ENCODE measurements around the gene SNAPC2. TPM values are rescaled to one million over a fixed set of nuclear protein-coding genes. Genes with fewer than 3 reads are reported as not detected.

SNAPC2 gene
- total and polyA plus RNA-seq, 2 of the 13 experiments (the other 11 are each of a cell fraction or from before 2014, with no cell fraction given): 10.2 to 12.7 TPM

DNA sequence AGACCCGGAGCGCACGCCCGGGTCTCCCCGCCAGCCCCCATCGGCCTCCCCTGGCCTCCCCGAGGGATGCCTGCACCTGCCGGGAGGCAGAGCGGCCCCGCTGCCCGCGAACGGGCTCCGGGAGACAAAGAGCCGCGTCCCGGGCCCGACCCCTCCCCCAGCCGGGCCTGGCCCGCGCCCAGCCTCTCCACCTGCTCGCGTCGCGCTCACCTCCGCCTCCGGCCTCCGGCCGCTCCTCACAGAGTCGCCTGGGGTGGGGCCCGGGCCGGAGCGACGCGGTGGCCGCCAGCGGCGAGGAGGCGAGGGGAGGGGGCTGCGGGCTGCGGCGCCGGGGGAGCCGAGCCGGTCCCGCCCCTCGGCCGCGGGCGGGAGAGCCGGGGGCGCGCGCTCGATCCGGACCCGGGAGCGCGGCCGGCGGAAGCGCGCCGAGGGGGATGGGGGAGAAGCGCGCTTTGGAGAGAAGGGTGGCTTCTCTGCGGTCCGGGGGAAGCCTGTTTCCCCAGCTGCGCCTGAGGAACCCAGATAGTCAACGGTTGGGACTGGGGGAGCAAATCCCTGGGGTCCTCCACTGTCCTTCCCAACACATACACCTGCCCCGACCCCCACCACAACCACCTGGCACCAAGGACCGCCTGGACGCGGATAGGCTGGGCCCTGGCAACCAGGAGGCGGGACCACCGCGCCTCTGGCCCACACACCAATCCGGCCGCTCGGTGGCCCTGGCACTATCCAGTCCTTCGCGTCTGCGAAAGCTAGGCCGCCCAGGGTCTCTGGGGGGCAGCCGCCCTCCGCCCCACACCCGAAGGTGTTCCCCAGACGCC lies 45.9 kb upstream of the SNAPC2 start, which contains the start of gene PRR36 (continued):
- TF ChIP-seq, protein P1, sequence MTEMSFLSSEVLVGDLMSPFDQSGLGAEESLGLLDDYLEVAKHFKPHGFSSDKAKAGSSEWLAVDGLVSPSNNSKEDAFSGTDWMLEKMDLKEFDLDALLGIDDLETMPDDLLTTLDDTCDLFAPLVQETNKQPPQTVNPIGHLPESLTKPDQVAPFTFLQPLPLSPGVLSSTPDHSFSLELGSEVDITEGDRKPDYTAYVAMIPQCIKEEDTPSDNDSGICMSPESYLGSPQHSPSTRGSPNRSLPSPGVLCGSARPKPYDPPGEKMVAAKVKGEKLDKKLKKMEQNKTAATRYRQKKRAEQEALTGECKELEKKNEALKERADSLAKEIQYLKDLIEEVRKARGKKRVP (CRISPR knock-in tag; IDR thresholded peaks at IDR 0.05): no peak
- TF ChIP-seq IRF2 (CRISPR knock-in tag; IDR thresholded peaks at IDR 0.05): no peak
- no peak for TF ChIP-seq FOXP1 (IDR thresholded peaks at IDR 0.05)
- no peak for TF ChIP-seq FOXP1 (CRISPR knock-in tag; IDR thresholded peaks at IDR 0.05)
- TF ChIP-seq MBD4 (IDR thresholded peaks at IDR 0.05; ENCODE audit: borderline replicate concordance, low read length): no peak
- TF ChIP-seq, protein P2, sequence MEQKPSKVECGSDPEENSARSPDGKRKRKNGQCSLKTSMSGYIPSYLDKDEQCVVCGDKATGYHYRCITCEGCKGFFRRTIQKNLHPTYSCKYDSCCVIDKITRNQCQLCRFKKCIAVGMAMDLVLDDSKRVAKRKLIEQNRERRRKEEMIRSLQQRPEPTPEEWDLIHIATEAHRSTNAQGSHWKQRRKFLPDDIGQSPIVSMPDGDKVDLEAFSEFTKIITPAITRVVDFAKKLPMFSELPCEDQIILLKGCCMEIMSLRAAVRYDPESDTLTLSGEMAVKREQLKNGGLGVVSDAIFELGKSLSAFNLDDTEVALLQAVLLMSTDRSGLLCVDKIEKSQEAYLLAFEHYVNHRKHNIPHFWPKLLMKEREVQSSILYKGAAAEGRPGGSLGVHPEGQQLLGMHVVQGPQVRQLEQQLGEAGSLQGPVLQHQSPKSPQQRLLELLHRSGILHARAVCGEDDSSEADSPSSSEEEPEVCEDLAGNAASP (CRISPR knock-in tag; IDR thresholded peaks at IDR 0.05; ENCODE audit: borderline replicate concordance): no peak
- TF ChIP-seq, protein P3, sequence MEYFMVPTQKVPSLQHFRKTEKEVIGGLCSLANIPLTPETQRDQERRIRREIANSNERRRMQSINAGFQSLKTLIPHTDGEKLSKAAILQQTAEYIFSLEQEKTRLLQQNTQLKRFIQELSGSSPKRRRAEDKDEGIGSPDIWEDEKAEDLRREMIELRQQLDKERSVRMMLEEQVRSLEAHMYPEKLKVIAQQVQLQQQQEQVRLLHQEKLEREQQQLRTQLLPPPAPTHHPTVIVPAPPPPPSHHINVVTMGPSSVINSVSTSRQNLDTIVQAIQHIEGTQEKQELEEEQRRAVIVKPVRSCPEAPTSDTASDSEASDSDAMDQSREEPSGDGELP (IDR thresholded peaks at IDR 0.05; ENCODE audit: borderline replicate concordance, low read depth): no peak; the same call in 1 of the 2 replicates
- TF ChIP-seq, protein P4, sequence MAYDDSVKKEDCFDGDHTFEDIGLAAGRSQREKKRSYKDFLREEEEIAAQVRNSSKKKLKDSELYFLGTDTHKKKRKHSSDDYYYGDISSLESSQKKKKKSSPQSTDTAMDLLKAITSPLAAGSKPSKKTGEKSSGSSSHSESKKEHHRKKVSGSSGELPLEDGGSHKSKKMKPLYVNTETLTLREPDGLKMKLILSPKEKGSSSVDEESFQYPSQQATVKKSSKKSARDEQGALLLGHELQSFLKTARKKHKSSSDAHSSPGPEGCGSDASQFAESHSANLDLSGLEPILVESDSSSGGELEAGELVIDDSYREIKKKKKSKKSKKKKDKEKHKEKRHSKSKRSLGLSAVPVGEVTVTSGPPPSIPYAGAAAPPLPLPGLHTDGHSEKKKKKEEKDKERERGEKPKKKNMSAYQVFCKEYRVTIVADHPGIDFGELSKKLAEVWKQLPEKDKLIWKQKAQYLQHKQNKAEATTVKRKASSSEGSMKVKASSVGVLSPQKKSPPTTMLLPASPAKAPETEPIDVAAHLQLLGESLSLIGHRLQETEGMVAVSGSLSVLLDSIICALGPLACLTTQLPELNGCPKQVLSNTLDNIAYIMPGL (CRISPR knock-in tag; IDR thresholded peaks at IDR 0.05; ENCODE audit: borderline replicate concordance in 1 of 2, low read depth in 1 of 2): 0 out of 4 replicates have a peak, but pooled peaks of 1 of the 2 experiments have one; percentile 32
- TF ChIP-seq ZNF264 (CRISPR knock-in tag; IDR thresholded peaks at IDR 0.05): no peak
- no peak for TF ChIP-seq MED8 (CRISPR knock-in tag; IDR thresholded peaks at IDR 0.05; ENCODE audit: insufficient replicate concordance)
- TF ChIP-seq ZNF75D (CRISPR knock-in tag; IDR thresholded peaks at IDR 0.05; ENCODE audit: borderline replicate concordance): no peak
- peak; percentile 33; the same call in 1 of the 2 replicates for TF ChIP-seq ZFX (CRISPR knock-in tag; IDR thresholded peaks at IDR 0.05; ENCODE audit: low read depth)
- TF ChIP-seq, protein P5, sequence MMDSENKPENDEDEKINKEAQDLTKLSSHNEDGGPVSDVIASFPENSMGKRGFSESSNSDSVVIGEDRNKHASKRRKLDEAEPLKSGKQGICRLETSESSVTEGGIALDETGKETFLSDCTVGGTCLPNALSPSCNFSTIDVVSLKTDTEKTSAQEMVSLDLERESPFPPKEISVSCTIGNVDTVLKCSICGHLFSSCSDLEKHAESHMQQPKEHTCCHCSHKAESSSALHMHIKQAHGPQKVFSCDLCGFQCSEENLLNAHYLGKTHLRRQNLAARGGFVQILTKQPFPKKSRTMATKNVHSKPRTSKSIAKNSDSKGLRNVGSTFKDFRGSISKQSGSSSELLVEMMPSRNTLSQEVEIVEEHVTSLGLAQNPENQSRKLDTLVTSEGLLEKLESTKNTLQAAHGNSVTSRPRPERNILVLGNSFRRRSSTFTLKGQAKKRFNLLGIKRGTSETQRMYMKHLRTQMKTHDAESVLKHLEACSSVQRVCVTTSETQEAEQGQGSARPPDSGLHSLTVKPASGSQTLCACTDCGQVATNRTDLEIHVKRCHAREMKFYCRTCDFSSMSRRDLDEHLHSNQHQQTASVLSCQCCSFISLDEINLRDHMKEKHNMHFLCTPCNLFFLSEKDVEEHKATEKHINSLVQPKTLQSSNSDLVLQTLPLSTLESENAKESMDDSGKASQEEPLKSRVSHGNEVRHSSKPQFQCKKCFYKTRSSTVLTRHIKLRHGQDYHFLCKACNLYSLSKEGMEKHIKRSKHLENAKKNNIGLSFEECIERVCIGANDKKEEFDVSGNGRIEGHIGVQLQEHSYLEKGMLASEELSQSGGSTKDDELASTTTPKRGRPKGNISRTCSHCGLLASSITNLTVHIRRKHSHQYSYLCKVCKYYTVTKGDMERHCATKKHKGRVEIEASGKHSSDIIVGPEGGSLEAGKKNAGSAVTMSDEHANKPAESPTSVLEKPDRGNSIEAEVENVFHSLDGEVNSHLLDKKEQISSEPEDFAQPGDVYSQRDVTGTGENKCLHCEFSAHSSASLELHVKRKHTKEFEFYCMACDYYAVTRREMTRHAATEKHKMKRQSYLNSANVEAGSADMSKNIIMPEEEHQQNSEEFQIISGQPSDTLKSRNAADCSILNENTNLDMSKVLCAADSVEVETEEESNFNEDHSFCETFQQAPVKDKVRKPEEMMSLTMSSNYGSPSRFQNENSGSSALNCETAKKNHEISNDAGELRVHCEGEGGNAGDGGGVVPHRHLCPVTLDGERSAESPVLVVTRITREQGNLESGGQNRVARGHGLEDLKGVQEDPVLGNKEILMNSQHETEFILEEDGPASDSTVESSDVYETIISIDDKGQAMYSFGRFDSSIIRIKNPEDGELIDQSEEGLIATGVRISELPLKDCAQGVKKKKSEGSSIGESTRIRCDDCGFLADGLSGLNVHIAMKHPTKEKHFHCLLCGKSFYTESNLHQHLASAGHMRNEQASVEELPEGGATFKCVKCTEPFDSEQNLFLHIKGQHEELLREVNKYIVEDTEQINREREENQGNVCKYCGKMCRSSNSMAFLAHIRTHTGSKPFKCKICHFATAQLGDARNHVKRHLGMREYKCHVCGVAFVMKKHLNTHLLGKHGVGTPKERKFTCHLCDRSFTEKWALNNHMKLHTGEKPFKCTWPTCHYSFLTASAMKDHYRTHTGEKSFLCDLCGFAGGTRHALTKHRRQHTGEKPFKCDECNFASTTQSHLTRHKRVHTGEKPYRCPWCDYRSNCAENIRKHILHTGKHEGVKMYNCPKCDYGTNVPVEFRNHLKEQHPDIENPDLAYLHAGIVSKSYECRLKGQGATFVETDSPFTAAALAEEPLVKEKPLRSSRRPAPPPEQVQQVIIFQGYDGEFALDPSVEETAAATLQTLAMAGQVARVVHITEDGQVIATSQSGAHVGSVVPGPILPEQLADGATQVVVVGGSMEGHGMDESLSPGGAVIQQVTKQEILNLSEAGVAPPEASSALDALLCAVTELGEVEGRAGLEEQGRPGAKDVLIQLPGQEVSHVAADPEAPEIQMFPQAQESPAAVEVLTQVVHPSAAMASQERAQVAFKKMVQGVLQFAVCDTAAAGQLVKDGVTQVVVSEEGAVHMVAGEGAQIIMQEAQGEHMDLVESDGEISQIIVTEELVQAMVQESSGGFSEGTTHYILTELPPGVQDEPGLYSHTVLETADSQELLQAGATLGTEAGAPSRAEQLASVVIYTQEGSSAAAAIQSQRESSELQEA (CRISPR knock-in tag; IDR thresholded peaks at IDR 0.05; ENCODE audit: not compliant biosample characterization): no peak
- 0 out of 2 replicates have a peak, but pooled peaks have one; percentile 7 for TF ChIP-seq ELF3 (CRISPR knock-in tag; IDR thresholded peaks at IDR 0.05)
- no peak for TF ChIP-seq ZNF24 (IDR thresholded peaks at IDR 0.05)
